DMS114 treated with DMSO at 0.1 percent for 48 hours (cell line): ENCODE measurements around the gene CHCHD1.
"Not testable (repeated sequence)": the region's sequence is repeated elsewhere in the genome, so short reads cannot be mapped to it uniquely, and the experiment has no call there.

Source experiments
- DNase-seq: peaks from one replicate; lab custom pipeline; 2025; ENCODE audit not compliant: unreplicated experiment; lab: John Stamatoyannopoulos, UW

The CHCHD1 gene

GRCh38 chr10:73790886-73791625 lies 9.2 kb downstream of the CHCHD1 start:
- no peak for DNase-seq

DNA sequence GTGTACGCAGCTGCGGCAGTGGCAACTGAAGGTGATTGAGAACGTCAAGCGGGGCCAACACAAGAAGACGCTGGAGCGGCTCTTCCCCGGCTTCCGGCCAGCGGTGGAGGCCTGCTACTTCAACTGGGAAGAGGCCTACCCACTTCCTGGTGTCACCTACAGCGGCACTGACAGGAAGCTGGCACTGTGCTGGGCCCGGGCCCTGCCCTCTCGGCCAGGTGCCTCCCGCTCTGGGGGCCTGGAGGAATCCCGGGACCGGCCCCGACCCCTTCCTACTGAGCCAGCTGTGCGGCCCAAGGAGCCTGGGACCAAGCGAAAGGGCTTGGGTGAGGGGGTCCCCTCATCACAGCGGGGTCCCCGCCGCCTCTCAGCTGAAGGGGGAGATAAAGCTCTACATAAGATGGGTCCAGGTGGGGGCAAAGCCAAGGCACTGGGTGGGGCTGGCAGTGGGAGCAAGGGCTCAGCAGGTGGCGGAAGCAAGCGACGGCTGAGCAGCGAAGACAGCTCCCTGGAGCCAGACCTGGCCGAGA lies 10.1 kb downstream of the CHCHD1 start:
- DNase-seq = no peak

- no peak for DNase-seq
Observed at GRCh38 chr10:73793456-73793855, 11.6 kb downstream of the CHCHD1 start.

- DNase-seq = not testable (repeated sequence)
Observed at GRCh38 chr10:73795491-73795890, 13.6 kb downstream of the CHCHD1 start.

DNA sequence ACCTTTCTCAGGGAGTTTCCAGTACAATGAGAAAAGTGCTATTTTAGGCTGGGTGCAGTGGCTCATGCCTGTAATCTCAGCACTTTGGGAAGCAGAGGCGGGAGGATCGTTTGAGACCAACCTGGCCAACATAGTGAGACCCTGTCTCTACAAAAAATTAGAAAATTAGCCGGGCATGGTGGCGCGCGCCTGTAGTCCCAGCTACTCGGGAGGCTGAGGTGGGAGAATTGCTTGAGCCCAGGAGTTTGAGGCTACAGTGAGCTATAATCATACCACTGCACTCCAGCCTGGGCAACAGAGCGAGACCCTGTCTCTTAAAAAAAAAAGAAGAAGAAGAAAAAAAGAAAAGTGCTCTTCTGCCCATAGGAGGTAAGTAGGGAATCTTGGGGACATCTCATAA lies 14.2 kb downstream of the CHCHD1 start:
- not testable (repeated sequence) for DNase-seq

DNA sequence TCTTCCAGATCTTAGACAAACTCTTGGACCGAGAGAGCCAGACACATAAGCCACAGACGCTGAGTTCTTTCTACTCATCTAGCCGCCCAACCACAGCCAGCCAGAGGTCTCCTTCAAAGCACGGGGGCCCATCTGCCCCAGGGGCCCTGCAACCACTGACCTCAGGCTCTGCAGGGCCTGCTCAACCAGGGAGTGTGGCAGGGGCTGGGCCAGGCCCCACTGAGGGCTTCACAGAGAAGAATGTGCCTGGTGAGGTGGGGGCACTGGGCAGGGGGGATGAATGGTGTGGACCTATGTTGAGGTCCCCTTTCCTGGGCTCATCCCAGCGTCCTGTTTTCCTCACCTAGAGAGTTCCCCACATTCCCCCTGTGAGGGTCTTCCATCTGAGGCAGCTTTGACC lies 14.9 kb downstream of the CHCHD1 start:
- DNase-seq = no peak

- no peak for DNase-seq
Observed at GRCh38 chr10:73797324-73798025, 15.6 kb downstream of the CHCHD1 start.

GRCh38 chr10:73798087-73798486 lies 16.2 kb downstream of the CHCHD1 start:
- DNase-seq = no peak

GRCh38 chr10:73798927-73799560 lies 17.2 kb downstream of the CHCHD1 start:
- no peak for DNase-seq

- no peak for DNase-seq
Observed at GRCh38 chr10:73799899-73800559, 18.2 kb downstream of the CHCHD1 start.

GRCh38 chr10:73800560-73801252 lies 18.9 kb downstream of the CHCHD1 start:
- DNase-seq = no peak

DNA sequence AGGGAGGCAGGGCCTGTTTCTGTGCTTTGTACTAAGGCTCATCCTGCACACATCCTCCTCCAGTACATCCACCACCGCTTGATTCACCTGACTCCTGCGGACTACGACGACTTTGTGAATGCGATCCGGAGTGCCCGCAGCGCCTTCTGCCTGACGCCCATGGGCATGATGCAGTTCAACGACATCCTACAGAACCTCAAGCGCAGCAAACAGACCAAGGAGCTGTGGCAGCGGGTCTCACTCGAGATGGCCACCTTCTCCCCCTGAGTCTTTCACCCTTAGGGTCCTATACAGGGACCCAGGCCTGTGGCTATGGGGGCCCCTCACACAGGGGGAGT lies 19.4 kb downstream of the CHCHD1 start:
- DNase-seq = no peak

GRCh38 chr10:73802276-73802991 lies 20.6 kb downstream of the CHCHD1 start:
- no peak for DNase-seq

- DNase-seq = no peak
Observed at GRCh38 chr10:73803680-73804286, 21.9 kb downstream of the CHCHD1 start.

- DNase-seq = no peak
Observed at GRCh38 chr10:73806176-73806950, 24.5 kb downstream of the CHCHD1 start.

DNA sequence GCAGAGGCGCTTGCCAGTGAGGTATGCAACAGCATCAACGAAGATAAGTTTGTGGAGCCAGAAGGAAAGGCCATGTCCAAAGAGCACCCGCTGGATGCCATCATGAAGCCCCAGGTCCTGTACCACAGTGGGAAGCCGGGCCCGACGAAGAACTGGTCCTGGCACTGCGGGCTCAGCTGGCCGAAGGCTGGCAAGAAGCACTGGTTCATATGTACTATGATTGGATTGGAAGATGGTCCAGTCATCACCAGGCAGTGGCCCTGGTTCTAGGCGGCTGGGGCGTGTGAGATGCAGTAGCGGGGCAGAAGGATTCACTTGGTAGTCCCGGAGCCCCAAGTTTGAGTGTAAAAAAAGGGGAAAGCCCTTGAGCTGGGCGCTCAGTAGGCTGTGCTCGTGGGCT lies 25.6 kb downstream of the CHCHD1 start:
- no peak for DNase-seq

- no peak for DNase-seq
Observed at GRCh38 chr10:73808021-73808815, 26.4 kb downstream of the CHCHD1 start.
